Omental fat pad (tissue), 4 donors: ENCODE measurements around the gene SLC12A7. TPM values are rescaled to one million over a fixed set of nuclear protein-coding genes. Genes with fewer than 3 reads are reported as not detected.

Experiments
- ATAC-seq: fragments of 150-250 bp; one replicate; pipeline ENCODE4 v1.9.1; 2016; ENCODE audit warnings: mild to moderate bottlenecking, moderate library complexity; ENCODE audit not compliant: low FRiP score
- DNase-seq: peaks from one replicate; pipeline ENCODE4 v3.0.0-alpha.2; 2019; ENCODE audit warnings: low spot score
- total RNA-seq, 4 donors: library from RNA; depleted of rRNA; stranded (reverse); fragments of >200 nt; gene quantifications; one replicate each; pipeline ENCODE4 v1.1.0, GENCODE V29; 2016
- TF ChIP-seq, protein P1 (sequence below), 3 donors: fragments of 450-650 bp; IDR thresholded peaks; one replicate each; pipeline ENCODE4 v1.5.1; 2016 to 2017; ENCODE audit warnings: antibody characterized with exemption in 3 of 3, mild to moderate bottlenecking in 3 of 3, moderate library complexity in 2 of 3

The SLC12A7 gene
- total RNA-seq, 4 donors from 2014 or later: 17.2 to 39.0 (median 27.5) TPM

DNA sequence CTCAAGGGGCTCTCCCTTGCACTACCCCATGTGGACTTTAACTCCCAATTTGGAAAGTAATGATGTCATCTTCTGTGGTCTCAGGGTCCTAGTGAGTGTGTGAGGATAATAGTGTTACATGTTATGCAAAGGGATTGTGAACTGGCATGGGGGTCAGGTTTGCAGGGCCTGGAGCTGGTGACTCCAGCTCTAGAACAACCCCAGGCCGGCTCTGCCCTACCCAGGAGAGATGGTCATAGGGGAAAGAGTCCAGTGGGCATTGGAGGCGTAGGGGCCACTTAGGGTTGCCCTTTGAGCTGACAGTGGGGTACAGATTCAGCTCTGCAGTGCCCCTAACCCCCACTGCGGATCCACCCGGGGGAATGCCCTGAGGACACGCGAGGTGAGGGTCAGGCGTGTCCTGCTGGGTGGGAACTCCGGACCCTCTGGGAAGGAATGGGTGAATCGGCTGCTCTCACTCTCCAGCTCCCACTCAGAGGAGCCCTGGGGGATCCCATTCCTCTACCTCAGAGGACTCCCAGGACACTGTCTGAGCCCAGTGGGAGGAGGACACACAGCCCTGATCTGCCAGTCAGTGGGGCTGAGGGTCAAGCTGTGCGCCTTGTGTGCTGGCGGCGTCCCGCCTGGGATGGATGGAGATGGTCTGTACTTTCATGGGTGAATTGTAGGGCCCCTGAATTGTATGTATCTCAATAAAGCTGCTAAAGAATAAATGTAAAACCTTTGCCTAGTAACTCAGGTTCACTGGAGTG is 105.8 kb downstream of the SLC12A7 start:
- DNase-seq: peak; percentile 11
- ATAC-seq: no peak
- TF ChIP-seq, protein P1, sequence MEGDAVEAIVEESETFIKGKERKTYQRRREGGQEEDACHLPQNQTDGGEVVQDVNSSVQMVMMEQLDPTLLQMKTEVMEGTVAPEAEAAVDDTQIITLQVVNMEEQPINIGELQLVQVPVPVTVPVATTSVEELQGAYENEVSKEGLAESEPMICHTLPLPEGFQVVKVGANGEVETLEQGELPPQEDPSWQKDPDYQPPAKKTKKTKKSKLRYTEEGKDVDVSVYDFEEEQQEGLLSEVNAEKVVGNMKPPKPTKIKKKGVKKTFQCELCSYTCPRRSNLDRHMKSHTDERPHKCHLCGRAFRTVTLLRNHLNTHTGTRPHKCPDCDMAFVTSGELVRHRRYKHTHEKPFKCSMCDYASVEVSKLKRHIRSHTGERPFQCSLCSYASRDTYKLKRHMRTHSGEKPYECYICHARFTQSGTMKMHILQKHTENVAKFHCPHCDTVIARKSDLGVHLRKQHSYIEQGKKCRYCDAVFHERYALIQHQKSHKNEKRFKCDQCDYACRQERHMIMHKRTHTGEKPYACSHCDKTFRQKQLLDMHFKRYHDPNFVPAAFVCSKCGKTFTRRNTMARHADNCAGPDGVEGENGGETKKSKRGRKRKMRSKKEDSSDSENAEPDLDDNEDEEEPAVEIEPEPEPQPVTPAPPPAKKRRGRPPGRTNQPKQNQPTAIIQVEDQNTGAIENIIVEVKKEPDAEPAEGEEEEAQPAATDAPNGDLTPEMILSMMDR (IDR thresholded peaks at IDR 0.05): no peak

DNA sequence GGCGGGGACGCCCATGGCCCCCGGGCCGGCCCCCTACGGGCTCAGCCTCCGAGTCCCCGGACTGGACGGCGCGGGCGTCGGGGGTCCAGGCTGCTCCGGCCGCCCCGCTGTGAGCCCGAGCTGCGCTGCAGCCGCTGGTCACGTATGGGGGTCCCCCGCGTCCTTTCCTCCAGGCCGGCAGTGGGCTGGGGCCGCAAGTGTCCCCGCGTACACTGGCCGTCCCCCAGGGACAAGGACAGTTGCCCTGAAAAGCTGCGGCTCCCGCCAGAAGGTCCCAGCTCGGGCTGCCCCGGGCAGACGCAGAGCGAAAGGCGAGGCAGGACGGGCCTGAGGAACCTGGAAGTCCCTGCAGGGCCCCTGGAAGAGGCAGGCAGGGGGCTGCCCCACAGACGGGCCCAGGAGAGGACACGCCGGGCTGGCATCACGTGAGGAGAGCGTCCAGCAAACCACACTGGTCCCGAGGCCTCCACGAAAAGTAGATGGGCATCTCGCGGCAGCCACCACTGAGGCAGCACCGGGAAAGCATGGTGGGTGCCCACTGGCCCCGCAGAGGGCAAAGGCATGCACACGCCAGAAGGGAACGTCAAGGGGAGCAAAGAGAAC is 106.5 kb downstream of the SLC12A7 start:
- ATAC-seq (no peak), DNase-seq (peak; percentile 8)
- TF ChIP-seq, protein P1 (IDR thresholded peaks at IDR 0.05): no peak

DNA sequence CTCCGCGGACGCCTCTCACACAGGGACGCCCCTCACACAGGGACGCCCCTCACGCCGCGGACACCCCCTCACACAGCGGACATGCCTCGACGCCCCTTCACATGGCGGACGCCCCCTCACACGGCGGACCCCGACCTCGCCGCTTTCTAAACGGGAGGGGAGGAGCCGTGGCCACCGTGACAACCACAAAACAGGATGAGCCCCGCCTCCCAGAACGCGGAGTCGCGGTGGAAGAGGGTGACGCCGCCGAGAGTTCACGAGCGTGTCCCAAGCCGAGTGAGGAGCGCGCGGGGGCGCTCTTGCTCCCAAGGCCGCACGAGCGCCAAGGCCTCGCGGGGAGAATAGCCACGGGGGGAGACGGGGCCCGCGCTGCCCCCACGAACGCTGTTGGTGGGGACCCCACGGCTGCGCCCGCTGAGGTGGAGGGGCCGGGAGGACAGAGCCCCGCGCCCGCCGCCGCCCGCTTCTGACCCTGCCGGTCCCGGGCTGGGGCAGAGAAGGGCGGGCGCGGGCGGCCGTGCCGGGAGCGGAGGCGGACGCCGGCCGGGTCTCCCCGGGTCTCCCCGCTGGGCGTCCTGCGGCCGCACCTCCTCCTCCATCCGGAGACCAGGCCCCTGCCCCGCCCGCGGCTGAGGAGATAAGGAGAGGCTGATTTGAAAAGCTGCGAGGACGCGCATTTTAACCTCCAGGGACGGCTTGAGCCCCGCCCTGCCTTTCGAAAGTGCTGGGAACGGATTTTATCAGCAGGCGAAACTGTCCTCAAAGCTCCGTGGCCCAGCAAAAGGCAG is 107.2 kb downstream of the SLC12A7 start:
- peak; percentile 49 for DNase-seq
- peak; percentile 60 for ATAC-seq
- TF ChIP-seq, protein P1 (IDR thresholded peaks at IDR 0.05): no peak

DNA sequence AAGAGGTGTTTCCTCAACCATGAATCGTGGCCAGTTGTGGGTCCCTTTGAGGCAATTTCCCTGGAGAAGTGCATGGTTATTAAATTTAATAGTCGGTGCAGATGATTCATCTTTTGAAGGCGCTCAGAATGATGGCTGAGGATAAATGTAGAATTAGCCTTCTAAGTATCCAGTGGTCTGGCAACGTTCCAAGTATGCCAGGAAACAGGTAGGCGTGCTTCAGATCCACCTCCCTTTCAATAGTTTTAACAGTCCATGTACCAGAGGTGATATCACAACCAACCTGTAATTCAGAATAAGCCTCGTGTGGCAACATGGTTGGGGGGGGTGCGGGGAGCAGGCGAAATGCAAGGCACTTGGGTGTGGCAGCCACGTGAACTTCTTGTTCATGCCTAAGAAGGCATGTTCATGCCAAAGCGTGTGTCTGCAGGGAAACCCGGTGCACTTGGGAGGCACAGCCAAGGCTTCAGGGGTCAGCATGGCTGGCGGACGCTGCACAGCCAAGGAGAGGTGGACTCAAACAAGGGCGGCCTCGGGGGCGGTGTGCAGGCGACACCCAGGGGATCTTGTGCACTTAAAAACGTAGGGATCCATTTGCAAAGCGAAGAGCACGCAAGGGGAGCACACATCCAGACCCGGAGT is 108.4 kb downstream of the SLC12A7 start:
- TF ChIP-seq, protein P1 (IDR thresholded peaks at IDR 0.05): no peak
- DNase-seq (peak; percentile 42), ATAC-seq (peak; percentile 49)

DNA sequence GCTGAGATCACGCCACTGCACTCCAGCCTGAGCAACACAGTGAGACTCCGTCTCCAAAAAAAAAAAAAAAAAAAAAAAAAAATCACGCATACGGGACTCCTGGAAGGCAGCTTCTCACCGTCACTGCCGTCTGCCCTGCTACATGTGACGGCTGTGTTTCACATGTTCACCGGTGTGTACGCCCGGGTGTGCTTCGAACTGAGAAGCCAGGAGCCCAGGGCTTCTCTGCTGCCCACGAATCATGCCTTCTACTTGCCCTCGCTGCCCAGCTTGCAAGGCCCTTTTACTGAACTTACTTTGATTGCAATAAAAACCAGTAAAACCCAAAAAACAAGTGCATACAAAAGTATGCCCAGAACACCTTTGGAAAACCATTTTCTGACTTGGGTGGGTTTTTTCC is 109.0 kb downstream of the SLC12A7 start:
- DNase-seq: peak; percentile 10
- ATAC-seq: no peak
- TF ChIP-seq, protein P1 (IDR thresholded peaks at IDR 0.05): no peak

DNA sequence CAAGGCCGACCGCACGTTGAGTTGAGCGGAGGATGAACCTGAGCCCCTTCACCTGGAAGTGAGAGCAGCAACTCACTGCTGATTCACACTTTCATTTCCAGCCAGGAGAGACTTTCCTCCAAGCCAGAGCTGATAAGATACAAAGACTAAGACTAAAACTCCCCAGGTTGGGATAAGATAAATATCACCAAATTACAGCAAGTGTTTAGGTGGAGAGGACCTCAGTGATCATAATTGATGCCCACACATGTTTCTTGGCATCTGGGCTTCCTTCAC is 109.7 kb downstream of the SLC12A7 start:
- TF ChIP-seq, protein P1 (IDR thresholded peaks at IDR 0.05): no peak
- ATAC-seq (no peak), DNase-seq (no peak)
